Neuronal stem cell (in vitro differentiated cells): ENCODE measurements around the gene IFT25.
"Not testable (repeated sequence)": the region's sequence is repeated elsewhere in the genome, so short reads cannot be mapped to it uniquely, and the experiment has no call there.

ENCODE experiments used
- DNase-seq: peaks from one replicate; pipeline ENCODE4 v3.0.0-alpha.2; 2013; ENCODE audit warnings: low spot score
- H2AFZ ChIP-seq: one replicate; pipeline ENCODE4 v1.6.1; 2013; ENCODE audit warnings: mild to moderate bottlenecking, low read length, inconsistent platforms
- H2AK5ac ChIP-seq: 2 replicates; pipeline ENCODE4 v1.6.1; 2013; ENCODE audit warnings: low read depth, mild to moderate bottlenecking, inconsistent platforms, low read length, moderate library complexity, mixed read lengths
- H2BK120ac ChIP-seq: 2 replicates; pipeline ENCODE4 v1.6.1; 2013; ENCODE audit warnings: low read depth, mild to moderate bottlenecking, inconsistent platforms, low read length, moderate library complexity, mixed read lengths
- H2BK12ac ChIP-seq: one replicate; pipeline ENCODE4 v1.6.1; 2013; ENCODE audit warnings: low read length, inconsistent platforms
- H2BK15ac ChIP-seq: 2 replicates; pipeline ENCODE4 v1.6.1; 2013; ENCODE audit warnings: mild to moderate bottlenecking, low read length, inconsistent platforms, mixed read lengths
- H2BK5ac ChIP-seq: one replicate; pipeline ENCODE4 v1.6.1; 2013; ENCODE audit warnings: inconsistent platforms, mild to moderate bottlenecking, low read length, moderate library complexity
- H3K14ac ChIP-seq: one replicate; pipeline ENCODE4 v1.6.1; 2013; ENCODE audit warnings: low read length, inconsistent platforms
- H3K18ac ChIP-seq: 2 replicates; pipeline ENCODE4 v1.6.1; 2013; ENCODE audit warnings: low read length, inconsistent platforms
- H3K23ac ChIP-seq: 2 replicates; pipeline ENCODE4 v1.6.1; 2013; ENCODE audit warnings: low read depth, mild to moderate bottlenecking, mixed read lengths, low read length, inconsistent platforms; ENCODE audit not compliant: poor library complexity
- H3K27ac ChIP-seq: replicated peaks from 3 replicates; pipeline ENCODE4 v1.5.1; 2013; ENCODE audit warnings: low read length, inconsistent platforms
- H3K27me3 ChIP-seq, 3 experiments: 2 replicates each; pipeline ENCODE4 v1.6.1; 2013; ENCODE audit warnings: low read length in 3 of 3, mild to moderate bottlenecking in 2 of 3, inconsistent platforms in 1 of 3, low read depth in 1 of 3, mixed read lengths in 1 of 3, moderate library complexity in 1 of 3; ENCODE audit not compliant: control insufficient read depth in 3 of 3, insufficient read depth in 3 of 3
- H3K36me3 ChIP-seq, 2 donors: replicated peaks in 1 of 2; 2 replicates each; pipeline ENCODE4 v1.6.1; 2013; ENCODE audit warnings: low read length in 2 of 2; ENCODE audit not compliant: control insufficient read depth in 2 of 2, insufficient read depth in 2 of 2
- H3K4ac ChIP-seq: 2 replicates; pipeline ENCODE4 v1.6.1; 2013; ENCODE audit warnings: inconsistent platforms, mild to moderate bottlenecking, low read length, moderate library complexity
- H3K4me1 ChIP-seq, 2 donors: 1 replicate in 1 of 2; 2 replicates in 1 of 2; pipeline ENCODE4 v1.6.1; 2013; ENCODE audit warnings: low read length in 2 of 2, low read depth in 1 of 2; ENCODE audit not compliant: control insufficient read depth in 2 of 2, insufficient read depth in 1 of 2
- H3K4me2 ChIP-seq: one replicate; pipeline ENCODE4 v1.6.1; 2013; ENCODE audit warnings: mild to moderate bottlenecking, low read length, inconsistent platforms; ENCODE audit not compliant: insufficient read depth, poor library complexity, severe bottlenecking
- H3K4me3 ChIP-seq, 2 donors: 2 replicates each; pipeline ENCODE4 v1.5.1; 2013; ENCODE audit warnings: low read length in 2 of 2, mild to moderate bottlenecking in 2 of 2, inconsistent platforms in 1 of 2, moderate library complexity in 1 of 2
- H3K79me1 ChIP-seq: one replicate; pipeline ENCODE4 v1.6.1; 2013; ENCODE audit warnings: low read depth, mild to moderate bottlenecking, inconsistent platforms, low read length, moderate library complexity
- H3K9ac ChIP-seq: one replicate; pipeline ENCODE4 v1.6.1; 2013; ENCODE audit warnings: mild to moderate bottlenecking, low read depth, low read length, inconsistent platforms; ENCODE audit not compliant: poor library complexity
- H3K9me3 ChIP-seq, 2 donors: replicated peaks in 1 of 2; 2 replicates each; pipeline versions ENCODE3 to v1.6.1; 2013; ENCODE audit warnings: low read length in 2 of 2, mild to moderate bottlenecking in 2 of 2, inconsistent platforms in 1 of 2, low read depth in 1 of 2, mixed read lengths in 1 of 2, moderate library complexity in 1 of 2; ENCODE audit not compliant: control insufficient read depth in 2 of 2, insufficient read depth in 1 of 2
- H4K8ac ChIP-seq: one replicate; pipeline ENCODE4 v1.6.1; 2013; ENCODE audit warnings: low read depth, mild to moderate bottlenecking, inconsistent platforms, low read length, moderate library complexity
- H4K91ac ChIP-seq: one replicate; pipeline ENCODE4 v1.6.1; 2013; ENCODE audit warnings: low read length, low read depth, mild to moderate bottlenecking, inconsistent platforms; ENCODE audit not compliant: poor library complexity
- WGBS, 2 donors: extraction: QIAGEN DNeasy Blood & Tissue Kit; methylation state at CpG; one replicate each; pipeline ENCODE4 v1.1.7; 2013; ENCODE audit warnings: missing lambda C conversion rate in 2 of 2, mixed read lengths in 1 of 2; ENCODE audit not compliant: insufficient read length in 2 of 2, insufficient replicate concordance in 1 of 2; ENCODE audit errors: extremely low coverage in 2 of 2; 5-methylcytosine and 5-hydroxymethylcytosine counted together

The IFT25 gene

GRCh38 chr1:53969323-53969722 lies 23.8 kb upstream of the IFT25 start:
- not testable (repeated sequence) for H3K23ac ChIP-seq
- peaks cover 5 to 71% of the 10 kb centered on the region in 2 donors for H3K36me3 ChIP-seq

DNA sequence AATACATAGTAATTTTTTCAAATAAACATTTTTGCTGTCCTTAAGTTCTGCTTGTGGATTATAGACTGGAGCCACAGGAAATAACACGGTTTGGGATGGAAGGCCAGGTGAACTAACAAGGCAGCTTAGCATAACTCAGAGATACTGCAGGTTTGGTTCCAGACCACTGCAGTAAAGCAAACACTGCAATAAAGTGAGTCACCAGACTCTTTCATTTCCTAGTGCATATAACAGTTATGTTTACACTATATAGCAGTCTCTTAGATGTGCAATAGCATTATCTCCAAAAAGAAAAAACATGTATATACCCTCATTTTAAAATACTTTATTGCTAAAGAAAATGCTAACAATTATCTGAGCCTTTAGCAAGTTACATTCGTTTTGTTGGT lies 22.6 kb upstream of the IFT25 start:
- no peaks in the 10 kb centered on the region for H3K27me3 ChIP-seq
- no CpG with 5 or more reads among the region's 2 CpGs for WGBS, 2 donors
- H3K18ac ChIP-seq: no peak overlapping the region
- H4K91ac ChIP-seq: no peak overlapping the region
- DNase-seq: no peak
- H2BK12ac ChIP-seq: no peak overlapping the region
- no peak overlapping the region for H4K8ac ChIP-seq
- H3K4me2 ChIP-seq: no peak overlapping the region
- H3K4ac ChIP-seq: no peak overlapping the region
- H3K27ac ChIP-seq: no peak overlapping the region
- H2BK120ac ChIP-seq: no peak overlapping the region
- no peak overlapping the region for H3K23ac ChIP-seq
- peaks cover 0 to 2% of the 10 kb centered on the region in 2 donors for H3K4me1 ChIP-seq
- no peak overlapping the region for H2BK5ac ChIP-seq
- no peaks in the 10 kb centered on the region for H3K79me1 ChIP-seq
- H3K14ac ChIP-seq: no peak overlapping the region
- no peak overlapping the region for H2AK5ac ChIP-seq
- no peaks in the 10 kb centered on the region for H3K9me3 ChIP-seq
- no peak overlapping the region for H2AFZ ChIP-seq
- H2BK15ac ChIP-seq: no peak overlapping the region
- H3K4me3 ChIP-seq: no peak overlapping the region
- H3K36me3 ChIP-seq: peaks cover 15 to 80% of the 10 kb centered on the region in 2 donors
- no peak overlapping the region for H3K9ac ChIP-seq

More at GRCh38 chr1:53969323-53969722, 23.8 kb upstream of the IFT25 start:
- no CpG with 5 or more reads among the region's 2 CpGs for WGBS, 2 donors
- not testable (repeated sequence) for H2BK5ac ChIP-seq, H3K18ac ChIP-seq, H2BK15ac ChIP-seq, H3K27ac ChIP-seq, H3K79me1 ChIP-seq, H3K9me3 ChIP-seq, H2BK12ac ChIP-seq, H2AFZ ChIP-seq, H3K4me1 ChIP-seq, H2BK120ac ChIP-seq, H3K27me3 ChIP-seq, H3K14ac ChIP-seq, H4K8ac ChIP-seq, H4K91ac ChIP-seq, H3K9ac ChIP-seq, H3K4me3 ChIP-seq, DNase-seq, H3K4ac ChIP-seq, H3K4me2 ChIP-seq, H2AK5ac ChIP-seq

- Histone ChIP-seq H3K9me3 (no peaks in the 10 kb centered on the region), H2BK5ac (no peak overlapping the region), H3K4me2 (no peak overlapping the region), H2AFZ (no peak overlapping the region), H3K9ac (peak overlapping the region; percentile 30), H3K4me3 (no peak overlapping the region), H3K27me3 (no peaks in the 10 kb centered on the region), H2BK120ac (no peak overlapping the region), H4K91ac (no peak overlapping the region), H3K14ac (no peak overlapping the region), H3K4ac (peak overlapping the region; percentile 15), H3K79me1 (no peaks in the 10 kb centered on the region), H4K8ac (no peak overlapping the region), H2BK15ac (no peak overlapping the region), H2AK5ac (no peak overlapping the region), H3K4me1 (peaks cover 0 to 2% of the 10 kb centered on the region in 2 donors), H2BK12ac (no peak overlapping the region), H3K36me3 (peaks cover 18 to 82% of the 10 kb centered on the region in 2 donors), H3K18ac (no peak overlapping the region), H3K23ac (no peak overlapping the region), H3K27ac (no peak overlapping the region)
- whole genome bisulfite sequencing, 2 donors: no CpG with 5 or more reads among the region's 7 CpGs
- no peak for DNase-seq
These were observed 22.1 kb upstream of the IFT25 start for GRCh38 chr1:53967409-53968124.

DNA sequence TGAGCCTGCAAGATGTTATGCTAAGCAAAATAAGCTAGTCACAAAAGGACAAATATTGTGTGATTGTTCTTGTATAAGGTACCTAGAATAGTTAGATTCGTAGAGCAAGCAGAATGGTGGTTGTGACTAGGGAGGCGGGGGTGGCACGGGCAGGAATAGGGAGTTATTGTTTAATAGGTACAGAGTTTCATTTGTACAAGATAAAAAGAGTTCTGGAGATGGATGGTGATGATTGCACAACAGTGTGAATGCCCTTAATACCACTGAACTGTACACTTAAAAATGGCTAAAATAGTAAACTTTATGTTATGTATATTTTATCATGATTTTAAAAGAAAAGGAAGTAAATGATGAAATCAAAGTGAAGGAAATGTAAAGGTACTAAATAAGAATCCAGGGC lies 21.3 kb upstream of the IFT25 start:
- Histone ChIP-seq H3K79me1 (no peaks in the 10 kb centered on the region), H2AFZ (no peak overlapping the region), H2AK5ac (no peak overlapping the region), H3K18ac (no peak overlapping the region), H3K4me2 (no peak overlapping the region), H2BK15ac (no peak overlapping the region), H3K9me3 (no peaks in the 10 kb centered on the region), H3K4ac (no peak overlapping the region), H2BK120ac (no peak overlapping the region), H3K27ac (no peak overlapping the region), H2BK5ac (no peak overlapping the region), H3K4me1 (peaks cover 0 to 2% of the 10 kb centered on the region in 2 donors), H4K8ac (no peak overlapping the region), H4K91ac (no peak overlapping the region), H3K14ac (no peak overlapping the region), H2BK12ac (no peak overlapping the region), H3K36me3 (peaks cover 22 to 84% of the 10 kb centered on the region in 2 donors), H3K23ac (no peak overlapping the region), H3K27me3 (no peaks in the 10 kb centered on the region), H3K4me3 (no peak overlapping the region), H3K9ac (no peak overlapping the region)
- WGBS, 2 donors: no CpG with 5 or more reads among the region's 3 CpGs
- no peak for DNase-seq
